GM21717 (cell line): ENCODE results near the gene UGT2B10.
"Not testable (repeated sequence)": the region's sequence is repeated elsewhere in the genome, so short reads cannot be mapped to it uniquely, and the experiment has no call there.

Experiments
- ATAC-seq: cut with Tn5 transposase; IDR thresholded peaks from one replicate; pipeline ENCODE4 v1.9.1; 2021; ENCODE audit warnings: mild to moderate bottlenecking, moderate library complexity; ENCODE audit not compliant: unreplicated experiment

UGT2B10 gene

DNA sequence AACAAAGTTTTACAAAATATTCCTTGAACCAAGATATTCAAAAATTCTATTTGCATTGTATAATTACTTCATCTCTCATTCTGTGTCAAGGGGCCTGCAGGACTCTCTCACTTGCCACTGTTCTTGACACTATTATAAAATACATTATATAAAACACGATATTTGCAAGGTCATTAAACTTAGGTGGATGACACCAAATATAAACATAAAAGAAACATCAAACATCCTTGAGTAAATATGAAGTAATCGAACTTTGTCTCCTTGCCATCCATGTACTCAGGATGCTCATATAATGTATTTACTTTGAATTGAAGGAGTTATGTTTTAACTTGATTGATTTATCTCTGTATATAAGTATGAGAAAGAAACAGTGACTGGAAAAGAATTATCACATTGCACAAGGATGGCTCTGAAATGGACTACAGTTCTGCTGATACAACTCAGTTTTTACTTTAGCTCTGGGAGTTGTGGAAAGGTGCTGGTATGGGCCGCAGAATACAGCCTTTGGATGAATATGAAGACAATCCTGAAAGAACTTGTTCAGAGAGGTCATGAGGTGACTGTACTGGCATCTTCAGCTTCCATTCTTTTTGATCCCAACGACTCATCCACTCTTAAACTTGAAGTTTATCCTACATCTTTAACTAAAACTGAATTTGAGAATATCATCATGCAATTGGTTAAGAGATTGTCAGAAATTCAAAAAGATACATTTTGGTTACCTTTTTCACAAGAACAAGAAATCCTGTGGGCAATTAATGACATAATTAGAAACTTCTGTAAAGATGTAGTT lies at the start of gene UGT2B10:
UGT2B10 (plus strand) TSS at position 378 of the 793 bp plus-strand sequence; CDS start at position 404, 26 bp downstream.
- not testable (repeated sequence) for ATAC-seq

GRCh38 chr4:68771836-68772235 lies 44.0 kb upstream of the UGT2B10 start:
- ATAC-seq = not testable (repeated sequence)

DNA sequence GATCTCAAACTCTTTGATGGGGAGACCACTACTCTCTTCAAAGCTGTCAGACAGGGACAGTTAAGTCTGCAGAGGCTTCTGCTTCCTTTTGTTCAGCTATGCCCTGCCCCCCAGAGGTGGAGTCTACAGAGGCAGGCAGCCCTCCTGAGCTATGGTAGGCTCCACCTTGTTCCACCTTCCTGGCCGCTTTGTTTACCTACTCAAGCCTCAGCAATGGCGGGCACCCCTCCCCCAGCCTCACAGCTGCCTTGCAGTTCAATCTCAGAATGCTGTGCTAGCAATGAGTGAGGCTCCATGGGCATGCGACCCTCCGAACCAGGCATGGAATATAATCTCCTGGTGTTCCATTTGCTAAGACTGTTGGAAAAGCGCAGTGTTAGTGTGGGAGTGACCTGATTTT lies 42.1 kb upstream of the UGT2B10 start:
- no peak for ATAC-seq

DNA sequence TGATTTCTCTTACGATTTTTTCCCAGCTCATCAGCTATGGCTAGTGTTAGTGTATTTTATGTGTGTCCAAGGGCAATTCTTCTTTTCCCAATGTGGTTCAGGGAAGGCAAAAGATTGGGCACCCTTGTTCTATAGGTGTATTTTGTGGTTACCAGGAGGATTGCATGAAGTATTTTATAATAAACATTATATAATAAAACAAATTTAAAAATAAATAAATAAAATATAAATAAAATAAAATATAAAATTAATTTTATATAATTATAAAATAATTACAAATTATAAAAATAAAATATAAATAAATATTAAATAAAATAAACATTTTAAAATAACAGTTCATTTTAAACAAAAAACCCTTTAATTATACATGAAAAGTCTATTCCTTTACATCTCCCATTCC lies 35.6 kb upstream of the UGT2B10 start:
- no peak for ATAC-seq

DNA sequence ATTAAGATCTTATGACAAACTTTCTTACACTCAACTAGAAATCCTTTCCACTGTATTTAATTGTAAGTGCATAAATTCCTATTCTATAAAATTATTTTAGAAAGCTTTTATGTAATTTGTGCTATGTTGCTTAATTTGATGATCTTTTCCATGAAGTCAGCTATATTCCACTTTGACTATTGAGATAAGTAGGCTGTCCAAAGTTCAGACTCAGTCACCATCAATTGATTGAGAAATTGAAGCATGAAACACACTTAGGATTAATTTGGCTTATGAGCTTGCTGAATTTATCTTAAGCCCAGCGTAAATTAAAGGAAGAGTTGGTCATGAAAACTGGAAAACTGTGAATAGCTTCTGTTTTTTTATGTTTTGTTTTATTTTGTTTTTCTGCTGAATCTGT lies 18.7 kb upstream of the UGT2B10 start:
- ATAC-seq = no peak

DNA sequence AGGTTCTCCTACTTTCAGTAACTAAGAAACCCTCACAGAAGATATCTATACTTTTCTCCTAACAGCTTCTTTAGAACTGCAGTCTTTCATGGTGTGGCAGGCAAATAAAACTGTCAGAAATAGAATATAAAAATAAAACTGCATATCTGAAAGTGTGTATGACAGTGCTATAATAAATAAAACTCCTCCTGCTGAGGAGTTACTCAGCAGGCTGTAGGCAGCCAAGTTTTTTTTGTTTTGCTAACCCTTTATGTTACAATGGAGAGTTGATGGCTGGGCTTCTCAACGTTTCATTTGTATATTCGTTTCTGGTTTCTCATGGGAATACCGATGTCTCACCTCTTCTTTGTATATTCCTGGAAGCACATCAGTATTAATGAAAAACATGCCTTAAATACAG lies 18.2 kb upstream of the UGT2B10 start:
- ATAC-seq = no peak

DNA sequence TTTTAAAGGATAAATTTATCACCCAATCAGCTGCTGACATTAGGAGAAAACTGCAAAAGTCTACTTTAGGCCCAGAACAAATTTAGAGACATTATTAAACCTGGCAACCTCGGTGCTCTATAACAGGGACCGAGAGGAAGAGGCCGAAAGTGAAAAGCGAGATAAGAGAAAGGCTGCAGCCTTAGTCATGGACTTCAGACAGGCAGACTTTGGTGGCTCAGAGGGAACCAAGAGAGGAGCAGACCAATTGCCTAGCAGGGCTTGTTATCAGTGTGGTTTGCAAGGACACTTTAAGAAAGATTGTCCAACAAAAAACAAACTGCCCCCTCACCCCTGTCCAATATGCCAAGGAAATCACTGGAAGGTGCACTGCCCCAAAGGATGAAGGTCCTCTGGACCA lies 12.8 kb upstream of the UGT2B10 start:
- no peak for ATAC-seq

- no peak for ATAC-seq
Observed at GRCh38 chr4:68808060-68808459, 7.7 kb upstream of the UGT2B10 start.

- no peak for ATAC-seq
Observed at GRCh38 chr4:68810919-68811318, 4.9 kb upstream of the UGT2B10 start.

DNA sequence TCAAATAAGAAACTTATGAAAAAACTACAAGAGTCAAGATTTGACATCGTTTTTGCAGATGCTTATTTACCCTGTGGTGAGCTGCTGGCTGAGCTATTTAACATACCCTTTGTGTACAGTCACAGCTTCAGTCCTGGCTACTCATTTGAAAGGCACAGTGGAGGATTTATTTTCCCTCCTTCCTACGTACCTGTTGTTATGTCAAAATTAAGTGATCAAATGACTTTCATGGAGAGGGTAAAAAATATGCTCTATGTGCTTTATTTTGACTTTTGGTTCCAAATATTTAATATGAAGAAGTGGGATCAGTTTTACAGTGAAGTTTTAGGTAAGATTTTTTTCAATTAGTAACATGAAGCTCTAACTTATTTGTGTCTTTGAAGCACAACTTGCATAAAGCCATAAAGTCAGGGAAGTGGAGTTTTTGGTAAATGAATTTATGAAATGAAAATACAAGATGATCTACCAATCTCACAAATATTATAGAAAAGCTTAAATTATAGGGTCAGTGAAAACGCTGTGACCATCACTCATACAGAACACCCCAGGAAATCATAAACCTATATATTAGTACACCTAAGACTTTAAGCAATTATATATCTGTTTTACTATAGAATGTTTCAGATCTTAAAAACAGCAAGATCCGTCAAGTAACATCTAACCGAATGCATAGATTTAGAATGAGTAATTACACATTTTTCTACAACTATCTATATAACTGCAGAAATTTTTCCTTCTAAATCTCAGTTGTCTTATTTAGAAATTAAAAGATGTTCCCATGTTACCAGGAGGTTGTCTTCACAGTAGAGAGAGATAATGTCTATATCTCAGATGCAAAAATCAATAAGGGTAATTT lies 844 bp downstream of the UGT2B10 start:
- not testable (repeated sequence) for ATAC-seq

- no peak for ATAC-seq
Observed at GRCh38 chr4:68817386-68817785, 1.6 kb downstream of the UGT2B10 start.

GRCh38 chr4:68818030-68818462 lies 2.3 kb downstream of the UGT2B10 start:
- not testable (repeated sequence) for ATAC-seq

- no peak for ATAC-seq
Observed at GRCh38 chr4:68831642-68832041, 15.8 kb downstream of the UGT2B10 start.

DNA sequence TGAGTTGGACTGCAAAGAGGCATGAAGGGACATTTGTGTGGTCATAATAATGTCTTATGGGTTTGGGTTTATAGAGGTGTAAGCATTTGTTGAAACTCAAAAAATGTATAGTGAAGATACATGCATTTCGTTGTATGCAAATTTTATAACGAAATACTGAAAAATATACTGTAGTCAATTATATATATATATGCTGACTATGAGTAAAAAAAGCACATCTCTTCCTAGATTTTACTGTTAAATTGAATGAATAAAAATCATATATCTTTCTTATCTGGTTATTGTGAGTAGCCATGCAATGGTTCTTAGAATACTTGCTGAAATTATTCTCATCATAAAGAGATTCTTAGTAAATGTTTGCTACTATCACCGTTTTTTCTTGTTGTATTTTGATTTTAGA lies 34.5 kb downstream of the UGT2B10 start:
- no peak for ATAC-seq

DNA sequence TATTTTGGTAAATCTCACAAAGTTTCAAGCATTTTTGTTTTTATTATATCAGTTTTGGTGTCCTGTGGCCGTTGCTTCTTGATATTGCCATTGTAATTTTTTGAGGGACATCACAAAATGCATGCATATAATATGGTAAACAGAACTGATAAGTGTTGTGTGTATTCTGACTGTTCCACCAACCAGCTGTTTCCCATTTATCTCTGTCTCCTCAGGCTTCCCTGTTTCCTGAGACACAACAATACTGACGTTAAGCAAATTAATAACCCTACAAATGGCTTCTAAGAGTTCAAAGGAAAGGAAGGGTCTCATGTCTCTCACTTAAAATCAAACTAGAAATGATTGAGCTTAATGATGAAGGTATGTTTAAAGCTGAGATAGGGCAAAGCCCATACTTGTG lies 40.0 kb downstream of the UGT2B10 start:
- no peak for ATAC-seq

DNA sequence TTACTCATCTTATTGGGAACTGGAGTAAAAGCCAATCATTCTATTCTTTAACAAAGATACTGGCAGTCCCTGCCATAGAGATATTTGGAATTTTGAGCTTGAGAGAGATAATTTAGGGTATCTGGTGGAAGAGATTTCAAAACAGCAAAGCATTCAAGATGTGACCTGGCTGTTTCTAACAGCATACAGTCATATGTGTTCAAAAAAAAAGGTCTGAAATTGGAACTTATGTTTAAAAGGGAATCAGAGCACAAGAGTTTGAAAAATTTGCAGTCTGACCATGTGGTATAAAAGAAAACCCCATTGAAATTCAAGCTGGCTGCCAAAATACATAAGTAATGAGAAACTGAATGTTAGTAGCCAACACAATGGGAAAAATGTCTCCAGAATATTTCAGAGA lies 42.2 kb downstream of the UGT2B10 start:
- ATAC-seq = no peak

- no peak for ATAC-seq
Observed at GRCh38 chr4:68859655-68860054, 43.9 kb downstream of the UGT2B10 start.

GRCh38 chr4:68861057-68861456 lies 45.3 kb downstream of the UGT2B10 start:
- ATAC-seq = no peak

DNA sequence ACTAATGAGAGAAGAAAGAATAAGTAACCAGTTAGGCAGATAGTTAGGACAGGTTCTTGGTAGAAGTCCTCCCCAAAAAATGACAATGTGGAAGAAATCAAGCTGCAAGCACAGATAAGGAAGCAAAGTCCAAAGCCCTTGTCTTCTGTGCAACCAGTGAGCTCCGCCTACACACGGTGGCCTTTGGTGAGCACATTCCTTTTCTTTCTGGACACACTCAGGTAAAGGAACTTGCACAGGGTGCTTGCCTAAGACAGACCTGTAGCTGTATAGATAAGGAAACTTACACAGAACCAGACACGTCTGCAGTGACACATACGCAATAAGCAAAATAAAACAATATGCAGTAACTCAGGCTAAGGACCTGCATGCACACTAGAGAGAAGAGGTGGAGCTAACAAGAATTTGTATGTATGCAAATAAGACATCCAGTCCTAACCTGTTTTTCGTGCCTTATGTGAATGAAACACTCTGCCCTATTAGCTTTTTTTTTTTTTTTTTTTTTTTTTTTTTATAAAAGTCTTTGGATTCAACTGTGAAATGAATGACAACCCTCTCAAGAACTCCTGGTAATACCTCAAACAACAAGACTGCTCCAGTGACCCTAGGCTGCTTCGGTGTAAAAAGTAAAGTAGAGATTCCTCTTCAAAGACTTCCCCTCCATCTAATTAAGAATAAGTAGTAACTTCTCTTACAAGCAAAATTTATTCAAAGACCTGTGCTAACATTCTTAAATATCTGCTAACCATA lies 48.8 kb downstream of the UGT2B10 start:
- no peak for ATAC-seq

GRCh38 chr4:68865188-68865638 lies 49.4 kb downstream of the UGT2B10 start:
- no peak for ATAC-seq

- no peak for ATAC-seq
Observed at GRCh38 chr4:68865760-68866159, 50.0 kb downstream of the UGT2B10 start.
